GM10847 (cell line): ENCODE measurements around the gene ASB10.
A peak's percentile ranks its signal among the peaks of the same experiment; 100 is the strongest.

ENCODE experiments used
- POLR2A ChIP-seq: IDR thresholded peaks from 2 replicates; pipeline ENCODE4 v1.6.1; 2011; ENCODE audit not compliant: insufficient read length; ENCODE audit errors: extremely low read depth

Gene ASB10

GRCh38 chr7:151186640-151187408 lies at the start of gene ASB10:
TSS of gene ASB10 (minus strand) at chr7:151187250. CDS start at chr7:151187130, 120 bp downstream.
- no peak for TF ChIP-seq POLR2A

GRCh38 chr7:151236406-151236805 lies 49.4 kb upstream of the ASB10 start:
- no peak for TF ChIP-seq POLR2A

GRCh38 chr7:151235091-151235787 lies 48.2 kb upstream of the ASB10 start:
- no peak for TF ChIP-seq POLR2A

GRCh38 chr7:151233804-151234203 lies 46.8 kb upstream of the ASB10 start:
- no peak for TF ChIP-seq POLR2A

- peak; percentile 15 for TF ChIP-seq POLR2A
Observed at GRCh38 chr7:151232917-151233701, 46.1 kb upstream of the ASB10 start.

- peak; percentile 90 for TF ChIP-seq POLR2A
Observed at GRCh38 chr7:151232091-151232916, 45.3 kb upstream of the ASB10 start, which contains the start of gene CHPF2. TSS of gene CHPF2 (plus strand) at chr7:151232483. CDS start at chr7:151234012, 1,529 bp downstream.

GRCh38 chr7:151231080-151231479 lies 44.0 kb upstream of the ASB10 start:
- TF ChIP-seq POLR2A: no peak

- no peak for TF ChIP-seq POLR2A
Observed at GRCh38 chr7:151229249-151229648, 42.2 kb upstream of the ASB10 start.

- no peak for TF ChIP-seq POLR2A
Observed at GRCh38 chr7:151228024-151228866, 41.2 kb upstream of the ASB10 start.

- peak; percentile 59 for TF ChIP-seq POLR2A
Observed at GRCh38 chr7:151226875-151227782, 40.1 kb upstream of the ASB10 start, which contains the start of gene ABCF2. TSS of gene ABCF2 (minus strand) at chr7:151227205. CDS start at chr7:151226458, 747 bp downstream.

GRCh38 chr7:151226560-151226874 lies 39.5 kb upstream of the ASB10 start:
- no peak for TF ChIP-seq POLR2A

GRCh38 chr7:151225948-151226510 lies 39.0 kb upstream of the ASB10 start:
- TF ChIP-seq POLR2A: no peak
